ENCODE results near the gene PTPRT. TPM values are rescaled to one million over a fixed set of nuclear protein-coding genes. Genes with fewer than 3 reads are reported as not detected.

Gene PTPRT
- total RNA-seq, 1 donor: 0.72 TPM

- DNase-seq (ENCODE audit: low read depth): no peak
Observed at GRCh38 chr20:42735539-42735938, 454.2 kb downstream of the PTPRT start.

GRCh38 chr20:42734660-42735368 lies 454.9 kb downstream of the PTPRT start:
- TF ChIP-seq, protein P1, sequence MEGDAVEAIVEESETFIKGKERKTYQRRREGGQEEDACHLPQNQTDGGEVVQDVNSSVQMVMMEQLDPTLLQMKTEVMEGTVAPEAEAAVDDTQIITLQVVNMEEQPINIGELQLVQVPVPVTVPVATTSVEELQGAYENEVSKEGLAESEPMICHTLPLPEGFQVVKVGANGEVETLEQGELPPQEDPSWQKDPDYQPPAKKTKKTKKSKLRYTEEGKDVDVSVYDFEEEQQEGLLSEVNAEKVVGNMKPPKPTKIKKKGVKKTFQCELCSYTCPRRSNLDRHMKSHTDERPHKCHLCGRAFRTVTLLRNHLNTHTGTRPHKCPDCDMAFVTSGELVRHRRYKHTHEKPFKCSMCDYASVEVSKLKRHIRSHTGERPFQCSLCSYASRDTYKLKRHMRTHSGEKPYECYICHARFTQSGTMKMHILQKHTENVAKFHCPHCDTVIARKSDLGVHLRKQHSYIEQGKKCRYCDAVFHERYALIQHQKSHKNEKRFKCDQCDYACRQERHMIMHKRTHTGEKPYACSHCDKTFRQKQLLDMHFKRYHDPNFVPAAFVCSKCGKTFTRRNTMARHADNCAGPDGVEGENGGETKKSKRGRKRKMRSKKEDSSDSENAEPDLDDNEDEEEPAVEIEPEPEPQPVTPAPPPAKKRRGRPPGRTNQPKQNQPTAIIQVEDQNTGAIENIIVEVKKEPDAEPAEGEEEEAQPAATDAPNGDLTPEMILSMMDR (IDR thresholded peaks at IDR 0.05; ENCODE audit: insufficient read depth, low read length): no peak
- DNase-seq (ENCODE audit: low read depth): no peak
- no peak overlapping the region for H3K4me3 ChIP-seq (ENCODE audit: low read depth, low read length)

More at GRCh38 chr20:42735539-42735938, 454.2 kb downstream of the PTPRT start:
- H3K4me3 ChIP-seq (ENCODE audit: low read depth, low read length): no peak overlapping the region
- TF ChIP-seq, protein P1 (IDR thresholded peaks at IDR 0.05; ENCODE audit: insufficient read depth, low read length): no peak

DNA sequence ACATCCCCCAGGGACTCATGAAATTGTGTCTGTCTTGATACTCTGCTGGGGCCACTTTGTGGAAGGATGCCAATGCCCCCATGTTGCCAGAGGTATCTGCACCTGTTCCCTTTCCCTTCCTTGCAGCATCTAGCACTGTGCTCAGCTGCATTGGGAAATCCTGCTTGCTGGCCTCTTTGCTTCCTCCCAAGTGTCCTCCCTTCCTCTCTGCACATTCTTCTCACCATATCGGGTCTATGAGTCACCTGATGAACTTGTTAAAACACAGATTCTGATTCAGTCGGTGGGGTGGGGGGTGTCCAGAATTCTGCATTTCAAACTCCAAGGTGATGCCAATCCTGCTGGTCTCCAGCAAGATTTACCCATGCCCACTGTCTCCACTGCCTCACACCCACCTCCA lies 467.8 kb downstream of the PTPRT start:
- H3K4me3 ChIP-seq (ENCODE audit: low read depth, low read length): no peak overlapping the region
- no peak for DNase-seq (ENCODE audit: low read depth)
- TF ChIP-seq, protein P1 (IDR thresholded peaks at IDR 0.05; ENCODE audit: insufficient read depth, low read length): no peak

DNA sequence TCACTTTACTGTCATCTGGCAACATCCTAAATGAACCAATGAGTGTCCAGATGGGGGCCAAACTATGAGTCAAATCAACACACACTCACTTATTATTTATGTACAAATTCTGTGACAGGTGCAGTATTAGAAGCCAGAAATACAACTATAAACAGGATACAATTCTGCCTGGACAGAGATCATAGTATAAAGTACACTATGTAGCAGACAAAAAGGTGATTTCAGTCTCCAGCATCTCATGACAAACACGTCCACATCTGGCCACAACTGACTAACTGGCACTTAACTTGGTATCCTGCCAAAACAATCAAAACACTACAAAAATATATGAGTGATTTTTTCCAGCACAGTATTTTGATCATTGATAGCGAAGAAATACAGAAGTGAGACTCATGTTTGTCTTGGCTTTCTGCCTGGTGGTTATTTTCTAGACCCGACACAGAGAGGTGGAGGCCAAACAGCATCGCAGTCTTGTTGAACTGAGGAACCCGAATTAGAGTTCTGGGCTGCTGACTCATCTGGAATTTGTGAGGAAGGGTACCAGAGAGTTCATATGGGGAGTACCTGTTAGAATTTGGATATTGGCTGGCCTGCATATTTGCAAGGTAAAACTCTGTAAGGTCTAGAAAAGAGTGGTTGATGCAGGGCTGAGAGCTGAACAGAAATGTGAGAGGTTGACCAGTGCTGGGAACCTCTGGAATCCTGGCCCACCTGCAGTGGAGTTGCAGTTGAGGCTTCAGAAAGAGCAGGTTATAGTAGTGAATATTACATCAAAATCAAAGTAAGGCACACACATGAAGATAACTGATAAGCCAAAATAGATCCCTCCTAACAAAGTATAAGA lies 475.2 kb downstream of the PTPRT start:
- DNase-seq (ENCODE audit: low read depth): no peak
- TF ChIP-seq, protein P1 (IDR thresholded peaks at IDR 0.05; ENCODE audit: insufficient read depth, low read length): no peak
- no peak overlapping the region for H3K4me3 ChIP-seq (ENCODE audit: low read depth, low read length)

- no peak overlapping the region for H3K4me3 ChIP-seq (ENCODE audit: low read depth, low read length)
- TF ChIP-seq, protein P1 (IDR thresholded peaks at IDR 0.05; ENCODE audit: insufficient read depth, low read length): no peak
- DNase-seq (ENCODE audit: low read depth): no peak
Observed at GRCh38 chr20:42708266-42708665, 481.4 kb downstream of the PTPRT start.

DNA sequence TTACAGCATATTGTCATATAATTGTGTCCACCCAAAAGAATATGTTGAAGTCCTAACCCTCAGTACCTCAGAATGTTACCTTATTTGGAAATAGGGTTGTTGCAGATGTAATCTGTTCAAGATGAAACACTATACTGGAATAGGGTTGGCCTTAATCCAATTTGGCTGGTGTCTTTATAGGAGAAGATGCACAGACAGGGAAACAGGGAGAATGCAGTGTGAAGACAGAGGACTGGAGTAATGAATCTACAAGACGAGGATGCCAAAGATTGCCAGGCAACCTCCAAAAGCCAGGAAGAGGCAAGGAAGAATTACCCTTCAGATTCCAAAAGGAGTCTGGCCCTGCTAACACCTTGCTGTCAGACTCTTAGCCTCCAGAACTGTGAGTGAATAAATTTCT lies 482.9 kb downstream of the PTPRT start:
- DNase-seq (ENCODE audit: low read depth): no peak
- TF ChIP-seq, protein P1 (IDR thresholded peaks at IDR 0.05; ENCODE audit: insufficient read depth, low read length): no peak
- H3K4me3 ChIP-seq (ENCODE audit: low read depth, low read length): no peak overlapping the region
